ENCODE data around the gene GCG. TPM values are rescaled to one million over a fixed set of nuclear protein-coding genes. Genes with fewer than 3 reads are reported as not detected.
A peak's percentile ranks its signal among the peaks of the same experiment; 100 is the strongest.

Gene GCG
- total RNA-seq, 4 donors from 2014 or later = not detected

DNA sequence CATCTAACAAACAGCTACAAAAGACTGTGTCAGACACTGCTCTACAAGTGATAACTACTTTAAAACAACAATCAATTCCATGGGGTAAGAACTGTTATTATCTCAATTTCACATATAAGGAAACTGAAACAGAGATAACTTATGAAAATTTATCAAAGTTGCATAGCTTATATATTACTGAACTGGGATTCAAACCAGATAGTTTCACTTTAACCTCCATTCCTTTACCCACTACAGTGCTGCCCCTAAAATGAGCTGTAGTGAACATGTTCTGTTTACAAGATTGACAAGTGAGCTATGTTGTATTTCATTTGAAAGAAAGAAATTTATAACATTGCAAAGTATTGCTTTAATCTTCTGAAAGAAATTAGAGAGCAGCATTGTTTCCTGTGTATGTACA is 14.1 kb upstream of the GCG start:
- Histone ChIP-seq H3K27me3 (no peaks in the 10 kb centered on the region), H3K4me3 (no peak overlapping the region), H3K9me3 (no peaks in the 10 kb centered on the region), H3K27ac (no peak overlapping the region), H3K4me1 (peaks cover 0 to 15% (median 0%) of the 10 kb centered on the region in 3 donors), H3K36me3 (no peaks in the 10 kb centered on the region)
- TF ChIP-seq EP300 (IDR thresholded peaks at IDR 0.05) (no peak), POLR2AphosphoS5 (IDR thresholded peaks at IDR 0.05) (no peak), POLR2A (IDR thresholded peaks at IDR 0.05) (no peak), CTCF (IDR thresholded peaks at IDR 0.05) (no peak)
- no peak for ATAC-seq

DNA sequence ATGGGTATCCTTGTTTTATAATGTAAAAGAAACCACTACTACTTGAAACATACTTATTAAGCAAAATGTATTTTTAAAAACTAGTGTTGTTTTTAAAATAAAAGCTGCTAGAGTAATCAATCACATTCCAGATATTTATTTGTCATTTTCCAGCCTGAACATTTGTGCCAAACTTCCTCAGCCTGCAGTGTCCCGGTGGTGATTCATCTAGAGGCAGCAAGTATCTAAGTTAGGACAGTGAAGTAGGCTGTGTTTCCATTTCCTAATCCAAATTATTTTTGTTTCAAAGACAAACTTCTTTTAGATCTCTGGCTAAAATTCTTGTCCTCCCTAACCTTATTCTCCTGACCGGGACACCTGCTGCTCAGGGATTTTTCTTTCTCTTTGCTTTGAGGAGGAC is 12.8 kb upstream of the GCG start:
- Histone ChIP-seq H3K9me3 (no peaks in the 10 kb centered on the region), H3K27me3 (no peaks in the 10 kb centered on the region), H3K4me1 (peaks cover 0 to 15% (median 0%) of the 10 kb centered on the region in 3 donors), H3K36me3 (no peaks in the 10 kb centered on the region), H3K4me3 (no peak overlapping the region), H3K27ac (peak overlapping the region in 2 of 4 donors; percentile 25 to 33)
- WGBS, 2 donors (ENCODE audit: low coverage in 1 of 2) = 36 to 40% methylated on average over 1 to 2 of the region's 2 CpGs
- TF ChIP-seq CTCF (IDR thresholded peaks at IDR 0.05) = no peak
- no peak for TF ChIP-seq EP300 (IDR thresholded peaks at IDR 0.05)
- no peak for TF ChIP-seq POLR2AphosphoS5 (IDR thresholded peaks at IDR 0.05)
- no peak for TF ChIP-seq POLR2A (IDR thresholded peaks at IDR 0.05)
- ATAC-seq = no peak

DNA sequence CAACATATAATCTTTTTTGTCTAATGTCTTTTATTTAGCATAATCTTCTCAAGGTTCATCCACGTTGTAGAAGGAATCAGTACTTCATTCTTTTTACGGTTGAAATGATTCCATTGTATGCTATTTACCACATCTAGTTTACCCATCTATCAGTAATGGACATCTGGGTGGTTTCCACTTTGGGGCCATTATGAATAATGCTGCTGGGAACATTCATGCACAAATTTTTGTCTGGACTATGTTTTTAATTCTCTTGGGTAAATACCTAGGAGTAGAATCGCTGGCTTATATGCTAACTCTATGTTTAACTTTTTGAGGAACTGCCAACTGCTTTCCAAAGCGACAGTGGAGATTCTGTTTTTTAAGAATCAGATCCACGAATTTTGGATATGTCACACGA is 7.4 kb upstream of the GCG start:
- WGBS, 2 donors (ENCODE audit: low coverage in 1 of 2) = 76 to 85% methylated on average over 6 of the region's 6 CpGs

DNA sequence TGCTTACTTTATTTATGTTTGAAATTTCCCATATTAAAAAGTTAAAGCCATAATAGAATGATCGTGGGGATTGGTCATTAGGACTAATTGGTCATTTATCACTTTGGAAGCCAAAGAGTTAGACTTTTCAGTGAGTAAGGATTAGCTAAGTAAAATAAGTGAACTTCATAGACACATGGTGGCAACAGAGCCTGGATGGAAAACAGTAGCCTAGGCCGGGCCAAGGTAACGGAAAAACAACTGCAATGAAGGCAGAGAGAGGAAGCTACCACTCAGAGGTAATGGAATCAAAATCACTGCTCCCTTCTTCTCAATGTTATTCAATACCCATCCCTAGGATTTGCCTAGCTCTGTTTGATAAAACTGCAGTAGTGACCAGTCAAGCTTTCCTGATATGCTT is 4.1 kb upstream of the GCG start:
- ATAC-seq = no peak
- H3K9me3 ChIP-seq = no peaks in the 10 kb centered on the region
- H3K27me3 ChIP-seq = no peaks in the 10 kb centered on the region
- no peaks in the 10 kb centered on the region for H3K4me1 ChIP-seq
- H3K4me3 ChIP-seq = no peak overlapping the region
- H3K36me3 ChIP-seq = no peaks in the 10 kb centered on the region
- TF ChIP-seq CTCF (IDR thresholded peaks at IDR 0.05) = no peak
- no peak for TF ChIP-seq POLR2AphosphoS5 (IDR thresholded peaks at IDR 0.05)
- 33 to 50% methylated on average over 1 to 3 of the region's 3 CpGs for WGBS, 2 donors (ENCODE audit: low coverage in 1 of 2)
- H3K27ac ChIP-seq = no peak overlapping the region

More for the DNA sequence above, 7.4 kb upstream of the GCG start:
- Histone ChIP-seq H3K9me3 (no peaks in the 10 kb centered on the region), H3K27me3 (no peaks in the 10 kb centered on the region), H3K4me1 (peaks cover 0 to 5% (median 0%) of the 10 kb centered on the region in 3 donors), H3K36me3 (no peaks in the 10 kb centered on the region), H3K27ac (no peak overlapping the region), H3K4me3 (no peak overlapping the region)
- no peak for ATAC-seq
- TF ChIP-seq POLR2A (IDR thresholded peaks at IDR 0.05) (no peak), EP300 (IDR thresholded peaks at IDR 0.05) (no peak), POLR2AphosphoS5 (IDR thresholded peaks at IDR 0.05) (no peak), CTCF (IDR thresholded peaks at IDR 0.05) (no peak)

DNA sequence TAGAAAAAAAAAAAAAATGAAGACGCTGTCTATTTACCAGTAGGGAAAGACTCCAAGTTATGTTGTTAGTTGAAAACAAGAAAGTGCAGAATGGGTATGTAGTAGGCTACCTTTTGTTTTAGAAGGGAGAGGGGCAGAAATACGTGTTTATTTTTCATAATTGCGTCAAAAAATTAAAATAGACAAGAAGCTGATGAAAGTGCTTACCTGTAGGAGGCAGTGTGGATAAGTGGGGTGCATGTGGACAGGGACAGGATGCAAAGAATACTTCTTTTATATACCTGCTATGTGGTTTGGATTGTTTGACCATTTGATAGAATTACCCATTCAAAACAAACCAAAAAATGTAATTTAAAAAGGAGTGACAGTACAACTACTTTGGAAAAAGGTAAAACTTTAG is 3.0 kb upstream of the GCG start:
- Histone ChIP-seq H3K9me3 (no peaks in the 10 kb centered on the region), H3K4me3 (no peak overlapping the region), H3K4me1 (no peaks in the 10 kb centered on the region), H3K27me3 (no peaks in the 10 kb centered on the region), H3K27ac (no peak overlapping the region), H3K36me3 (no peaks in the 10 kb centered on the region)
- 80 to 83% methylated on average over 3 of the region's 3 CpGs for WGBS, 2 donors (ENCODE audit: low coverage in 1 of 2)
- TF ChIP-seq EP300 (IDR thresholded peaks at IDR 0.05) (no peak), CTCF (IDR thresholded peaks at IDR 0.05) (no peak), POLR2A (IDR thresholded peaks at IDR 0.05) (no peak), POLR2AphosphoS5 (IDR thresholded peaks at IDR 0.05) (no peak)
- ATAC-seq = no peak

Data from gastroesophageal sphincter (tissue), 4 donors.